Ecto neural progenitor cell (in vitro differentiated cells): ENCODE data around the gene PDE8A.

Experiments
- DNase-seq: peaks from one replicate; pipeline ENCODE4 v3.0.0-alpha.2; 2018; ENCODE audit warnings: low spot score

The PDE8A gene

DNA sequence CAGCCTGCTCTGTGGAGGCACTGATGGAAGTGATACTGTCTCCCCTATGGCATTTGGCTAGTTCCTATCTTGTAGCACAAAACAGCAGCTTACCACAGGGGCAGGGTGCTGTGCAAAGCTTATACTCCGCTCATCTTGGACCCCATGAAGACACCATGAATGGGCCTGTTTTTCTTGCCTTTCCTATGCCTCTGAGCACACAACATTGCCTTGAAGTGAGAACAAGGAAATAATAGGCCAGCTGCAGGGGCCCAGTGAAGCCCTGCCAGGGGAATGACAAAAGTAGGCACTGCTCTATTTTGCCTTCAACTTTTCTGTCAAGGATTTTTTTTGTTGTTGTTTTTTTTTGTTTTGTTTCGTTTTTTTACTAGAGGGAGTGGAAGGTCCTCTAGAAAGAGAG lies 110.3 kb downstream of the PDE8A start:
- no peak for DNase-seq

DNA sequence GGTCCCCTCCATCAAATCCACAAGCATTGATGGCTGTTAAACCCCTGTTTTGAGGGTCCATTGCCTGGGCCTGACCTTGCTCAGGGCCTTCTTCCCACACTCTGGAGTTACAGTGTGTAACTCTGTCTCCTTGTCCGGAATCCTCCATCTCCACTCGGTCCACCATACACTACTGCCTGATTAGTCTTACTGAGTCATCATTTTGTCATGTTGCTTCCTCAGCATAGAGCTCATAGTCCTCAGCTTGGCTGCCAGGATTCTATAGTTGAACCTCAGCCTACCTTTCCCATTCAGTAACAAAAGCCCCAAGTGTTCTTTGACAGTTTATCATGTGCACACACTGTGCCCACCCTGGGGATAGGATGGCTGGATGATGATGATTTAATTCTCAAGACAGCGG lies 113.0 kb downstream of the PDE8A start:
- no peak for DNase-seq

DNA sequence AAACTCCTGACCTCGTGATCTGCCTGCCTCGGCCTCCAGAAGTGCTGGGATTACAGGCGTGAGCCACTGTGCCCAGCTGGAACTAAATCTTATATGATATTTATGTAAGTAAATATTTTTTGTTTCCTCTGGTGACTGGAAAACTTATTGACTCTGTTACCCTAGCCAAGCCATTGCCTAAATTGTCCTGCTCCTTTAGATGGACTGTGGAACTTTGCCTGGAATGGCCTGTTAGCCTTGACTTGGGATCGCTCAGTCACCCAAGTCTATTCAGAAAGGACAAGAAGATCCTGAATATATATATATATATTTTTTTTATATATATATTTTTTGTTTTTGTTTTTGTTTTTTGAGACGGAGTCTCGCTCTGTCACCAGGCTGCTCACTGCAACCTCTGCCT lies 113.9 kb downstream of the PDE8A start:
- no peak for DNase-seq

DNA sequence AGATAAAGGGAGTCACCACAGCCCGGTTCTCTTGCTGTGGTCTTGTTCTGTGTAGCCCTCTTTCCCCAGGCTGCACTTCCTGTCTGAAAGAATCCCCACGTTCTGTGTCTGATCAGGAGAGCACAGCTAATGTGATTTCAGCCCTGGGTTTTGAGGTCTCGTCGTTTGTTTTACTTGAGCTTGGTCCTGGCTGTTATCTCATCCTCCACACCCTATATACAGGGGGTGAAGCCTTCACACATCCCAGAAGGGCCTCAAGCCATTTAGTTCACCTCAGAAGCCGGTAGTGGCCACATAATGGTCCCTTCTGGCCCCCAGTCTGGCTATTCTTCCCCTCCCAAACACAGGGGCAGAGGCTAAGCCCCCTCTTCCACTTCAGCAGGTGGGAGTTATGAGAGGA lies 115.6 kb downstream of the PDE8A start:
- DNase-seq: no peak

DNA sequence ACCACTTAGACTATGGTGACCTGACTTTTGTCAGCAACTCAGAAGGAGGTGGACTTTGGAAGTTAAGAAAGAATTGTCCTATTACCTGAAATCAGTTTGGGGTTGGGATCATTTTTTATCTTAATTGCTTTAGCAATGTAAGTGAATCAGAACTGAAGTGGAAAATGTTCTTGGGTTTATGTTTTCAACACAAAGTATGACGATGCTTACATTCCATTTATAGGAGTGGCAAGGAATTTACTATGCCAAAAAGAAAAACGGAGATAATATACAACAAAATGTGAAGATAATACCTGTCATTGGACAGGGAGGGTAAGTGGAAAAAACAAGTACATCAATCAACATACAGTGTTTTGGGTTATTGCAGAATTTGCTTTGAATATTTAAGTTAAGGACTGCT lies 116.1 kb downstream of the PDE8A start:
- DNase-seq: no peak

DNA sequence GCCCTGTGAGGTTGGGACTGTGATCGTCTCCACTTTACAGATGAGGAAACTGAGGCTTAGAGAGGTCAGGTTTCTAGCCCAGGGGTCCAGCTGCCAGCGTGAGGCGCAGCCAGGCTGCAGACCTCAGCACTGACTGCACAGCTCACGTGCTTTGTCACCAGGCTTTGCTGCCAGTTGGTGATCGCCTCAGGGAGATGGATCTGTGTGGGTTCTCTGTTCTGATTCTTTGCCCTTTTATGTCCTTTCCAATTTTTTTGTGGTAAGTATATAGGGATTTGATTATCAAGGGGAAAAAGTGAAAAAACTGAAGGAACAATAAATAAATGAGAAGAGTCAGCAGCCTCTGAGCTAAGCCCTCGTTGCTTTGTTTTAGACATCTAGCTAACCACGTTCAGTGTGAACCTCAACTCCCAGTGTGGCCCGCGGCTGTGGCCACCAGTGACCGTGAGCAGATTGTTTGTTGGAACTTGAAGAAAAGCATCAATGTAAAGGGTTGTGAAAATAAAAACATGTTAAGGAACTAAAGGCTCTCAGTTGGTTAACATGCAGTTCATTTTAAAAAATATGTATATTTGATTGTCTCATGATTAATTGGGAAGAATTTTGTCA lies 117.6 kb downstream of the PDE8A start:
- DNase-seq: no peak

DNA sequence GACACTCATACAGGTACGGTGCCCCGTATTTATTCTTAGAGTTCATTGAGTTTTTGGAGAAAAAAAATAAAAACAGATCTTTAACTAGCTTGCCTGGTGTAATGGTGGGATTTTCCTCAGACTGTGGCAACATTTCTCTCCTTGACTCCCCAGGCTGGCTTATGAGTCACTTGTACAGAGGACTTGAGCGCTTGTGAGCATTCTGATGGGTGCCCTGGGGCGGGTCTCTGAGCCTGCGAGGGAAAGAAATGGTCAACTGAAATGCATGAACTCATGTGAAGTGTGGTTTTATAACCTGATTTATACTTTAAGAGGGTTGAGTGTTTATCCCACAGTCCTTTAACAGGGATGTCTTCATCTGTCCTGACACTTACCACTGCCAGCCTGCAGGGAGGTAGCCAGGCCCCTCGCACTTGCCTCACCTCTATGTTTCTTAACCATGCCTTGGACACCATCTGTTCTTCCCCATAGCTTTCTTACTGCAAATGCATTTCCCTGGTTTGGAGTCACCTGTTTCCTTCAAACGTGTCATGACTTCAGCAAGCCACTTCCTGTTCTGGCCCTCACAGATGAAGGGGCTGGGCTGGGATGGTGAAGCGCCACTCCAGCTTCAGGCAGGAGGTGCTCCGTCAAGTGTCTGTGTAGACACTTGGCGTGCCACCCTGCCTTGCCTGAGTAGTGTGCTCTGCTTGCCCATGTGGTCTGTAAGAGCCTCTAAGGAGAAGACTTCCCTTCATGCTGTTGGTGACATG lies 118.7 kb downstream of the PDE8A start:
- no peak for DNase-seq

DNA sequence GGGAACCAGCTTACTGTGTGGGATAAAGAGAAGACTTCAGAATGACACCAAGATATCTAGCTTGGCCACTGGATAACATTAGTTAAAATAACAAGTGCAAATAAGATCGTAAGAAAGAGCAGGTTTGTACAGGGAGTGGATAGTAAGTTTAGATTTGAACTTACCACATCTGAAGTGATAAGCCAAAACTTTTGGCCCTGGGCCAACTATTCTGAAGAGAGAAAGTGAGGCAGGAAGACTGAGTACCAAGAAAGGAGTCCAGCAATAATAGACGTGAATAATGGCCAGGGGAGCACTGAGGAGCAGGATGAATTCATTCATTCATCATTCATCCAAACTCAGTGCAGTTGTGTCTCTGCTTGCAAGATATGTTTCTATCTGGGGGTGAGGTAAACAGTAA lies 122.9 kb downstream of the PDE8A start:
- no peak for DNase-seq

DNA sequence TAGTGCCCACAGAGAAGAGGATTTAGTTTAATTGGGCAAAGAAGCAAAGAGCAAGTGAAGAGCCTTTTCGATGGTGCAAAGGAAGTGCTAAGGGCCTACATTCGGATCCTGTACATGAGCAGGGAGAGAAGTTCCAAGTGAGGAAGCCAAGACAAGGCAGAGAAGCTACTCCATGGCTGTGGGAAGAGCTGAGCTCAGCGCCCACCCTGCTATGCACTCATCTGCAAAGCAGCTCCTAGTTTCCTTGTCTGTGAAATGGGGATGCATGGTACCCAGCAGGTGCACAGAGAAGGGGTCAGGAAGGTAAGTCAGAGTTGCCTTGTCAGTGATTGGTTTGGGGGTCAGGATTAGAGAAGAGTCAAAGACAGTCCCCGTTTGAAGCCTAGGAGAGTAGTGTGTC lies 126.5 kb downstream of the PDE8A start:
- no peak for DNase-seq

DNA sequence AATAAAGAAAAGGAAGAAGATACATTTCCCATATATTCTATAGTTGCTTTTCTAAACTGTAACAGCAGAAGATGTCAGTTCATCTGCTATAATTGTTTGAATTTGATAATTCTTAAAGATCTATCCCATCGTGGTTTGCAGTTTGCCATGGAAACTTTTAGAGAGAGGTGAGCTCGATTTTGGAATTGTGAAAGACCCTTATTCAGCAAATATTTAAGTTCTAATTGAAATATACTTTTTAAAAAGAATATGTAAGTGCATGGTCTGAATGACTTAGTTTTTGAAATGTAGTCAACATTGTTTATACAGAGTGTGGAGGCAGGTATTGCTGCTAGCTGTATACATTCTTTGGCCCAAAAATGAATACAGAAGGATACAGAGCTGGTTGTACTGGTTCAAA lies 127.7 kb downstream of the PDE8A start:
- DNase-seq: no peak

DNA sequence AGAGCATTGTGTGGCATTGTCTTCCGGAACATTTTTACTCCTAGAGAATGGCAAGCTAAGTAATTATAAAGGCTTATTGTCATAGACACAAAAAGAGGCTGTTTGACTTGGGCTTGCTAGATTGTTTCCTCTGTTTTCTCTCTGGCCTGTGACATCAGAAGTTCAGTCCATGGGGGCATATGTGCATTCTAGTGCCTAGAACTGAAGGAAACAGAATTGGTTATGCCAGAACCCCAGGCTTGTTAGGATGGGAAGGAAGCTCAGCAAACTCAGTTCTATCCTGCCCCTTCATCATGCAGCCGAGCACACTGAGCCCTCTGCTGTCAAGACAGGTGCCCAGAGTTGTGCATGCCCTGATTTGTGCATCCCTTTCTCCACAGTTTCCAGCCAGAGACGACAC lies 131.3 kb downstream of the PDE8A start:
- no peak for DNase-seq

DNA sequence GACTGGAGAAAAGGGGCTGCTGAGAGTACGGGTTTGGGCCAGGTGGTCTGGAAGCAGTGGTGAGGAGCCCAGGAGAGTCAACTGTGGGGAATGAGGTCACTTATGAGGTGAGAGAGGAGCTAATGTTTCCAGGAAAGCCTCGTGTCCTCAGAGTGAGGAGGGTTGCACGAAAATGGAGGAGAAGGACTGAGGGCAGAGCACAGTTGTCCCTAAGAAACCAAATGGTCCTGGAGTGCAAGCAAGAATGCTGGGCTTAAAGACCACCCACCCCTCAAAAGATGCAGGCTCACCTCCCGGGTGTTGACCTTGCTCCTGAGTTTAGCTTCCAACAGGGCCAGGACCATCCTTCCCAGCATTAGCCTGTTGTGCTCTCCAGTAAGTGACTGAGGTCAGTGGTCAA lies 133.2 kb downstream of the PDE8A start:
- no peak for DNase-seq

DNA sequence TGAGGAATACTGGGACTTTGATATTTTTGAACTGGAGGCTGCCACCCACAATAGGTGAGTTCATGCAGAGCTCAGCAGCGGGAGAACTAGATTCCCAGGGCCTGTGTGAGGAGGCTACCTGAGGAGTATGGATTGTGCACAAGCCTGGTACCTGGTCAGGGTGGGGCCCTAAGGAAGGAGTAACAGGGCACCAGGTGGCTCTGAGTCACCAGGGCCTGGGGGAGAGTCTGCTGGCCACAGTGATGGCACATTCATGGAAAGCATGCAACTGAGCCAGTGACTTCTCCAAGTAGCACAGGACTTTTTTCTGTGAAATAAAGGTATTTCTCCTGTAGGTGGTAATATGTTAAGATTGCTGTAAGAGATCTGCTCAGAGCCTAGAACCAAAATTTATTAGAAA lies 134.4 kb downstream of the PDE8A start:
- no peak for DNase-seq

DNA sequence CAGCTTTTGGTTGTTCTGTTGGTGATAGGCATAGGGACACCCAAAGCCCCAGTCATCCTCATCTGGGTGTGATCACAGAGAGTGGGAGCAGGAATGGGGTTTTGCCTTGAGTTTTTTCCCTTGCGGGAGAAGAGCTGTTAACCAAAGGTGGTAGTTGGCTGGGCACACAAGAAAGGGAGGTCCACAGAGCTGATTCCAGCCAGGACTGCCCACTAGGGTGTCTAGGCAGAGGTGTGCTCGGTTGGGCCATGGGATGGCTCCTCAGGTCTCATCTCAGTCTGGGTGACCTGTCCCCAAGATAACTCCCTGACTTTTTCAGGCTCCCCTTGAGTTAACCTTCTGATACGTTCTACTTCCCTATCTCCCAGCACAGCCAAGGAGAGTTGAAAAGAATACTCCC lies 134.8 kb downstream of the PDE8A start:
- no peak for DNase-seq

DNA sequence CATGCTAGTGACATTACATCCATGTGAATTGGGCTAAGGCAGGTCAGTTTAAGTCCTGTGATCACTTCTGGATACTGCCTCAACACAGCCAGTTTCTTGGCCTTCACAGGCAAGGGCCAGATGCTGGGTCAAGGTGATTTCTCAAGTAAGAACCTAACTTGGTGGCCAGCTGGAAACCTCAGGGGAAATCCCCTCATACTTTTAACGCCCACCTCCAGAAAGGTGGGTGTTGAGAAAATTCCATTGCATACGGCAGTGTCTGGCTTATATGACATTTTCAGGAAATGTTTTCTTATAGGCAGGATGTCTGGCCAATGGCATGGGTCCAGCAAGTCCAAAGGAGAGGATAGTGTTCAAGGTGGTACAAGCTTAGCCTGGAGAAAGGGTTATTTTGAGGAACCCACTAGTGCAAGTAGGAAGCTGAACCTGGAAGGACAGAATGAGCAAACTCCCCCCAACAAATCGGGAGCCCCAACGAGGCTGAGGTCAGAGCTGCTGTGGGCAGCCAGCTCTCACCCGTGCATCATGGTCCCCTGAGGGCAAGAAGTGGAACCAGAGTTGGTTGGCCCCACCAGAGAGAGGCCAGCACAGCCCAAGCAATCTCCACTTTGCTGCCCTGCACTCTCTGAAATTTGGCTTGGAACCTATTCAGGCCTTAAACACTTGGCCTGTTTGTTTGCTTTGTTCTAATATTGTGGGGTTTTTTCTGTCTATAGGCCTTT lies 135.4 kb downstream of the PDE8A start:
- no peak for DNase-seq

DNA sequence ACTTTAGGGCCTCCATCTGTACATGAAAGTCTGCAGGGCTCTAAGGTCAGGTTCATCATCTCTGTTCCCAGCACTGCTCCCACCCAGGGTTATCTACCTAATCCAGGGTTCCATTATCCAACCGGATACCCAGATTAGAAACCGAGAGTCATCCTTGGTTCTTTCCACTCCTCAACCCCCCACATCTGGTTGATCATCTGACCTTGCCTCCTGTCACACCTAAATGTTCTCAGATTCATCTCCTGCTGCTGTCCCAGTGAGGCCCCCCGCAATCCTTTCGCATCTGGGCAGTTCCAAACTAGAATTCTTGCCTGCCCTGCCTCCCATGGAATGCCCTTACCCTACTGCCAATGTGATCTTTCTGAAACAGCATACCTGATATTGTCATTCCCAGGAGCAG lies 136.5 kb downstream of the PDE8A start:
- DNase-seq: no peak

DNA sequence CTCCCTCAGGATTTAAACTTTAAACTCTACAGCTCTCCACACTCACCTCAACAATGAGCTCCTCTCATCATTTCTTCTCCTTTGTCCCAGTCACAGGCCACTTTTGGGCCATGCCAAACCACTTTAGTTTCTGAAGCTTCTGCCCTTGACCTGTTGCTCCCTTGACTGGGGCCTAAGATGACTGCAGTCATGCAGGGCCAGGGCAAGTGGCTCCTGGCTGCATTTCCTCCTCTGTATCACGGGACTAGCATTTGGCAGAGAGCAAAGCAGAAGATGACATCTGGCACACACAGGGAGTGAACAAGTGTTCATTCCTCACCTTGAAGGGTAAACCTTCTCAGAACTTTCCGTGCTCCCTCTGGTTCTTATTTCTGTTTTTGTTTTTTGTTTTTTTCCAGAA lies 136.9 kb downstream of the PDE8A start:
- no peak for DNase-seq

DNA sequence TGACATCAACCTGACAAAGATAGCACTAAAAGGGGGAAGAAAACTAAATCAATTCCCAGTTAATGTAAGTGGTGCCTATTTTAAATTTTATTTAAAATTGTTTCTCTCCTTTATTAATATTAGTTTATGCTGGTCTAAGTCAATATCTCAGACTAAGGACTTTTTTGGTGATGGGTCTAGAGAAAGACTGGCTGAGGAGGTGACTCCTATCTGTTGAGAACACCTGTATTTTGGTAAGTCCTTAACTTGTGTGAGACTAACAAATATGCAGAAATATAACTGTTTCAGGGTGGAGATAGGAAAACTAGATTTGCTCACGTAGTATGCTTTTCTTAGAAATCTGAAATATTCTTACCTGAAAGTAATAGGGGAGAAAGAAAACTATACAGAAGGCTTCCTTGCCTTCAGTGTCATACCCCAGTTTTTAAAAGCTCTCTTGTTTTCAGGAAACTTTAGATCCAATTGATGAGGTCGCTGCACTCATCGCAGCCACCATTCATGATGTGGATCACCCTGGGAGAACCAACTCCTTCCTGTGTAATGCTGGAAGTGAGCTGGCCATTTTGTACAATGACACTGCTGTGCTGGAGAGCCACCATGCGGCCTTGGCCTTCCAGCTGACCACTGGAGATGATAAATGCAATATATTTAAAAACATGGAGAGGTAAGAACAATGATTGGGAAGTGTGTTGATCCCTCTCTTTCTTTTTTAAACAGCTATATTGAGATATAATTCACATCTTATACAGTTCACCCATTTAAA lies 138.9 kb downstream of the PDE8A start:
- DNase-seq: no peak

DNA sequence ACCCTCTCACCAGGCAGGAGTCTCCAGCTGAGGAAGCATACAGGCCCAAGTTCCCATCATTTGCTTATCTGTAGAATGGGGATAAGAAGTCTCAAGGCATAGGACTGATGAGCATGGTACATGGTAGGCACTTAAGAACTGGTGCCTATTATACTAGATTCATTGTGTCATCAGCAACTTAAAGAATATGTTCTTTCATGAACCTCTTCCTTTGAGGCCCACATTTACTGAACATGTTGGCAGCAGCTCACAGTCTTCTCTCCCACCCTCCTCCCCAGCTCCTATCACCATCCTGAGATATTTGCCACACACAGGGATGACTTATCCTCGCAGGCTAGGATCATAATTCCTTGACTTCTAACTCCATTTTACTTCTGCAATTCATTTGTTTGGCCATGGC lies 142.5 kb downstream of the PDE8A start:
- DNase-seq: no peak

DNA sequence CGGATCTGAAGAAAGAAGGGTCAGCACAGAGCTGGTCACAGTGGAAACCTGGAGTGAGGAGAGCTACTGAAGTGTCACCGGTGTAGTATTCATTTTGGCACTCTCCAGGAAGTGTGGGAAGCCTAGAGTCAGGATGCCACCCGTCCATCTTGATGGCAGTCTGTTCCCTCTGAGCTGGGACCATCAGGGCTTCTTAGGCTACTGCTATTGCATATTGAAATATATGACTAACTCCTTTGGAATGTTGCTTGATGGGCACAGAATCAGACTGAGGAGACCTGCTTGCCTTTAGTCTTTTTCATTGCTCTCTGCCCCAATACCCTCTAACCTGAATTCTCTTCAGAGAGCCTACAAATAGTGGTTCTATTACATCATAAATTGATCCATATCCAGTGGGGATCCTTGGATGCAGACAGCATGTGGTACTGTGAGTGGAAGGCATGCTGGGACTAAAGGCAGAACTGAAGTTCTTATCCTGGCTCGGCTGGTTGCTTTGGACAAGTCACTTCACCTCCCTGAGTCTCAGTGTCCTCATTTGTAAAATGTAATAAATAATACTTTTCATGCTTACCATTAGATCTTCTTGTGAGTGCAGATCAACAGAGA lies 143.5 kb downstream of the PDE8A start:
- no peak for DNase-seq

DNA sequence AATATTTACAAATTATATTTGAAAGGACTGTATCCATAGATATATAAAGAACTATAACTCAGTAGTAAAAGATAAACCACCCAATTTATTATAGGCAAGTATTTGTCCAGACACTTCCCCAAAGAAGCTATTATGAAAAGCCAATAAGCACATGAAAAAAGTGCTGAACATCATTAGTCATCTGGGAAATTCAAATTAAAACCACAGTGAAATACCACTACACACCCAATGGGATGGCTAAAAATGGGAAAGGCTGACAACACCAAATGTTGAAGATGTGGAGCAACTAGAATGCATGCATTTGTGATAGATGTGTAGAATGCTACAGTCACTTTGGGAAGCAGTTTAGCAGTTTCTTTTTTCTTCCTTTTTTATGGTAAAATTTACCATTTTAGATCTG lies 147.0 kb downstream of the PDE8A start:
- no peak for DNase-seq

DNA sequence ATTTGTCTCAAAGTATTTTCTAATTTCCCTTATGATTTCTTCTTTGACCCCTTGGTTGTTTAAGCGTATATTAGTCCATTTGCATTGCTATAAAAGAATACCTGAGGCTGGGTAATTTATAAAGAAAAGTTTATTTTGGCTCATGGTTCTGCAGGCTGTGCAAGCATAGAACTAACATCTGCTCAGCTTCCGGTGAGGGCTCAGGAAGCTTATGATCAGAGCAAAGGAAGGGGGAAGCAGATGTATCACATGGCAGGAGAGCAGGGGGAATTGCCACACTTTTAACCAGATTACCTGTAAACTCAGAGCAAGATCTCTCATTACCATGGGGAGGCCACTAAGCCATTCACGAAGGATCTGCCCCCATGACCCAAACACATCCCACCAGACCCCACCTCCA lies 148.2 kb downstream of the PDE8A start:
- DNase-seq: no peak
